Epithelial cell of esophagus (primary cell): ENCODE results near the gene ARHGAP22.

Source experiments
- DNase-seq: peaks from one replicate; pipeline ENCODE4 v3.0.0; 2010; ENCODE audit warnings: low read depth
- H3K4me3 ChIP-seq: 2 replicates; pipeline ENCODE4 v1.5.1; 2011; ENCODE audit warnings: mild to moderate bottlenecking, low read length, control low read depth
- TF ChIP-seq, protein P1 (sequence below): IDR thresholded peaks from 2 replicates; pipeline ENCODE4 v1.5.1; 2011; ENCODE audit warnings: low read depth, mild to moderate bottlenecking, low read length, control low read depth, inconsistent platforms; ENCODE audit not compliant: insufficient read depth; ENCODE audit errors: missing control alignments

Gene ARHGAP22

DNA sequence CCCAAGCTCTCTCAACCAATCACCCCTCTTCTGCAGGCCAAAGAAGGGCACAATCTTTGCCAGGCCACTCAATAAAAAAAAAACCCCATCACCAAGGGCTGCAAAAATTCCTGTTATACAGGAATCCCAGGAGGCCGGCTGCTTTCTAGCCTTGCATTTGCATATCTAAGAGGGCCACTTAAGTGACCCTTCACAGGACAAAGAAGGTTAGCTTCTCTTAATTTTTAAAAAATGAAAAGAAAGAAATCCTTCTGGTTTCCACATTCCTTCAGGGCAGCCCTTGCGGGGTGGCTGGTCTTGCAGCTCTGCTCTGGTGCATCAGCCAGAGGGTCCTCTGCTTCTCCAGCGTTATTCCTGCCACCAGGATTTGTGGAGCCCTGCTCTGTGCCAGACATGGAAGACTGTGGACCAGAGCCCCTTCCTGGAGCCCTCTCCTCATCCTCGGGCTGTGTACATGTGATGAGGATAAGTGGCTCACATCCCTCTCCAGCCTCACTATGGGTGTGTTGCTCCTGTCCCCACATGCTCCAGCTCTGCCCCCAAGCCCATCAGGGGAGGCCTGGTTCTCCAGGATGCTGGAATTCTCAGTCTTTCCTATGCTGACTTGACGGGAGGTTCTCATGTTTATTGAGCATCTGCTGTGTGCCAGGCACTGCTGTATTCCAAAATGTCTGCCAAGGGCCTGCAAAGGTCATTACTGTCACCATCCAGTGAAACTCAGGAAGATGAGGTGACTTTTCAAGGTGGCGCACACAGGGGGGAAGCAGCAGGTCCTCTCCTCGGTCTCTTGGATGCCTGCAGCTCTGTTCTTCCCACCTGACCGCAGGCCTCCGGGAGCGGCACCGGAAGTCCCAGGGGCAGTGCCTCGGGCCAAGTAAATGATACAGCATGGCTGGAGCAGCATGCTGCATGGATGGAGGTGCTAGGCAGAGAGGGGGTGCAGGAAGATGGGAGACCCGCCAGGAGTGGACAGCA is 67.7 kb downstream of the ARHGAP22 start:
- TF ChIP-seq, protein P1, sequence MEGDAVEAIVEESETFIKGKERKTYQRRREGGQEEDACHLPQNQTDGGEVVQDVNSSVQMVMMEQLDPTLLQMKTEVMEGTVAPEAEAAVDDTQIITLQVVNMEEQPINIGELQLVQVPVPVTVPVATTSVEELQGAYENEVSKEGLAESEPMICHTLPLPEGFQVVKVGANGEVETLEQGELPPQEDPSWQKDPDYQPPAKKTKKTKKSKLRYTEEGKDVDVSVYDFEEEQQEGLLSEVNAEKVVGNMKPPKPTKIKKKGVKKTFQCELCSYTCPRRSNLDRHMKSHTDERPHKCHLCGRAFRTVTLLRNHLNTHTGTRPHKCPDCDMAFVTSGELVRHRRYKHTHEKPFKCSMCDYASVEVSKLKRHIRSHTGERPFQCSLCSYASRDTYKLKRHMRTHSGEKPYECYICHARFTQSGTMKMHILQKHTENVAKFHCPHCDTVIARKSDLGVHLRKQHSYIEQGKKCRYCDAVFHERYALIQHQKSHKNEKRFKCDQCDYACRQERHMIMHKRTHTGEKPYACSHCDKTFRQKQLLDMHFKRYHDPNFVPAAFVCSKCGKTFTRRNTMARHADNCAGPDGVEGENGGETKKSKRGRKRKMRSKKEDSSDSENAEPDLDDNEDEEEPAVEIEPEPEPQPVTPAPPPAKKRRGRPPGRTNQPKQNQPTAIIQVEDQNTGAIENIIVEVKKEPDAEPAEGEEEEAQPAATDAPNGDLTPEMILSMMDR = no peak

DNA sequence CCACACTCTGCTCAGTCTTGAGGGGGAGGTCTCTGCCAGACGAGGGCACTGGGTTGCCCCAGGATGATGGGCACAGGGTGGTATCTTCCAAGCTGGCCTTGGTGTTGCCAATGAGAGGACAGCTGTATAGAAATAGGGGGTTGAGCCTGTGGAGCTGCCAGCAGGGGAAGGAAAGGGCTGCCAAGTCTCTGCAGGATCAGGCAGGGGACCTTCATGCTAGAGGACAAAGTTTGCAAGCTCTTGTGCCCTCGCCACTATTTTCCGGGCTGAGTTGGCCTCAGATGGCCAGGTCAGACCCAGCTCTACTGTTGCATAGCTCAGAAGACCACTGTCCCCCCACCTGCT is 68.7 kb downstream of the ARHGAP22 start:
- TF ChIP-seq, protein P1 = no peak
- H3K4me3 ChIP-seq = no peak overlapping the region
- DNase-seq = no peak

More for the DNA sequence above, 67.7 kb downstream of the ARHGAP22 start:
- no peak overlapping the region for H3K4me3 ChIP-seq
- DNase-seq = no peak

DNA sequence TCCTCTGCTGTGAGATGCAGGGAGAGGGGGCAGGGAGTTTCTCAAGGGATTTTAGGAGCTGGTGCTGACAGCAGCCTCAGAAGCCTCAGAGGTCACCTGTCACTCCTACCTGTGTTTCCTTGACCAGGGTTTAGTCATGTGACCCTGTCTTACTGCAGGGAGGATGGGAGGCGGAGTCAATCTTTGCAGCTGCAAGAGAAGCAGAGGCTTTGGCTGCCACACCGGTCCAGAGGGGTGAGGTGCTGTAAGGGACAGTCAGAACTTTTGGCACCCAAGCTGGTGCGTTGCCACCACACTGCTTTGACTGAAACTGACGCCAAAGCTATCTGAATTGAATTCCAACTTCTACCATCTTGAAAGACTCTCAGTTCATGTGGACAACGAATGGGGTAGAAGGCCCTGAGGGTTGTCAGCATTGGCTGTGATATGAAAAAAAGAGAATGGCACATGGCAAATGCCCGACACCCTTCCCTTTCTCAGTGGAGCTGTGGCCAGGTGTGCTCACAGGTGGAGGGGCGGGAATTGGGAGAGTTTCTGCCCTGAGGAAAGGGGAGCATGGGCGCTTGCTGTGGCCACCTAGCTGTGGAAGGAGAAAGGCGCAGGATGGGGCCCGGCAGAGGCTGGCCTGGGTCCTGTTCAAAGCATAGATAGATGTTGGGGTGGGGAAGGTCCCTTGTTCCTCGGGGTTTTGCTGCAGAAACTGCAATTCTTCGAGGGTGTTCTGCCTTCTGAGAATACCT is 69.3 kb downstream of the ARHGAP22 start:
- DNase-seq = no peak
- TF ChIP-seq, protein P1 = no peak
- no peak overlapping the region for H3K4me3 ChIP-seq

DNA sequence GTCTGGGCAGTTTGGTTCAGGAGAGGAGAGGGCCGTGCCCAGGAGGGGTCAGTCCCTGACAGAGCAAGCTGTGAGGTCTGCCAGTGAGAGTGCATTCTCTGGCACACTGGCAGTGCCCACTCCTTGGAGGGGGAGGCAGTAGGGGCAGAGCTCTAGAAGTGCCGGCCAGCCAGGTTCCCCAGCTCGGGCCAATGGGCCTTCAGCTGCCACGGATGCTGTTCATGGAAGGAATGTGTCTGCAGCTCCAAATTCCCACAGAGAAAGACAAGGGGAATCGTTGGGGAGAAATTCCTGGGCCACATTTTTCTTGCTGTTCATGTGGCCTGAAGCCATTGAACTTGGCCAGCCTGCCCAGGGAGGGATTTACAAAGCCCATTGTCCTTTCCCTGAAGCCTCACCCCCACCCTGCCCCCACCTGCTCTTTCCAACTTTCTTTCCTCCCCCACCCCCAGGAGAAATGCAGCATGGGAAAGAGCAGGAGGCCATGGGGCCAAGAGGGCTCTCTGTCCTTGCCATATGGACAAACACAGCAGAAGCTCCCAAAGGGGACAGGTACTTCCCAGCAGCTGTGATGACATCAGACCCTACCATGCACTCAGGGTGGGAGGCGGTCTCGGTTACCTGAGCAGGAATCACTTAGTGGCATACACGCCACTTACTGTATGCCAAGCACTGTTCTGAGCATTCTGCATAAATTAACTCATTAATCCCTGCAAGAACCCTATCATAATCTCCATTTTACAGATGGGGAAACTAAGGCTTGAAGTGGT is 70.7 kb downstream of the ARHGAP22 start:
- DNase-seq = no peak
- no peak overlapping the region for H3K4me3 ChIP-seq
- TF ChIP-seq, protein P1 = no peak

DNA sequence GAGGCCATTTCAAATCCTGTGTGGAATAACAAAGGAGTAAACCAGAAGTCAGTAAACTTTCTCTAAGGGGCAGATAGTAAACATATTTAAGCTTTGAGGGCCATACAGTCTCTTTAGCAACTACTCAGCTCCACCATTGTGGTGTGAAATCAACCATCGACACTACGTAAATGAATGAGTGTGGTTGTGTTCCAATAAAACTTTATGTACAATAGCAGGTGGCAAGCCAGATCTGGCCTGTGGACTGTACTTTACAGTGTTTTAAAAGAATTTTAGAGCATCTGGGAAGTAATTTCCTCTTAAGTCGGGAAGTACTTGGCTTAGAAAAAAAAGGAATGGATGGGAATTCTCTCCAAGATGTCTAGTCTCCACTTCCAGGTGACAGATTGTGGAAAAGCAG is 71.3 kb downstream of the ARHGAP22 start:
- no peak for DNase-seq
- no peak overlapping the region for H3K4me3 ChIP-seq
- TF ChIP-seq, protein P1 = no peak

DNA sequence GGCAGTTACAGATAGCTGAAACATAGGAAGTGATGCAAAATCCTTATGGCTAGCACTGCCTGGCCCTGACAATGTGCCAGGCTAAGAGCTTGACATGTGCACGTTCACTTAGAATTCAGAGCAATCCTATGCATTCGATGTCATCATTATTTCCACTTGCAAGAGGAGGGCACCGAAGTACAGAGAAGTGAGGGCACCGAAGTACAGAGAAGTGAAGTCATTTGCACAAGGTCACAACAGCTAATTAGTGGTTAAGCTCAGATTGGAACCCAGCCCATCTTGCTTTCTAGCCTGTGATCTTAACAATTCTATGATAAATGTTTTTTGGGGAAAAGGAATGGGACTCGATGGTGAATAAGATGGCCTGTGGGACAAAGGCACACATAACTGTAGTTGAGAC is 73.4 kb downstream of the ARHGAP22 start:
- DNase-seq = no peak
- TF ChIP-seq, protein P1 = no peak
- H3K4me3 ChIP-seq = no peak overlapping the region
